Measurements from ENCODE around the gene ADAMTS2.

- TF ChIP-seq CTCF (IDR thresholded peaks at IDR 0.05; ENCODE audit: insufficient read depth, low read depth, low read length) (no peak), EZH2 (IDR thresholded peaks at IDR 0.05; ENCODE audit: insufficient read depth, low read length) (no peak)
Observed at GRCh38 chr5:179193746-179194145, 151.5 kb downstream of the ADAMTS2 start.

Data from astrocyte (in vitro differentiated cells and primary cell).